Measurements from ENCODE around the gene C4orf51.

Gene C4orf51

DNA sequence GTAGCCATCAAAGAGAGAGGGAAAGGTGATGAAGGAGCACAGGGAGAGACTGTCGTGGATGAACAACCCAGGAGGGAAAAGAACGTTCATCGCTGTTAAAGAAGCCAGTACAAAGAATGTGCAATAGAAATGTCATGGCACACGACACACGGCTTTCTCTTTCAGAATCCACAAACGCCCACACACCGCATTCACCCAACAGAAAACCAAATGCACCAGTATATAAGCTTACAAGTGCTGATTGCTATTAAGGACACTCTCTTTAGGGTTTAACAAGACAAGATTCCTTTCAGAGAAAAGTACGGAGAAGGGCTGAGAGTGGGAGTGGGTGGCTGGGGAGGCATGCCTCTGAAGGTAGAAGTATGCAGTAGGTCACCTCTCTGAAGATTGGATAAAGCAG is 80.2 kb downstream of the C4orf51 start:
- peak; percentile 43 to 45 for DNase-seq

GRCh38 chr4:145760961-145761929 is 81.3 kb downstream of the C4orf51 start:
- DNase-seq, result no peak

DNA sequence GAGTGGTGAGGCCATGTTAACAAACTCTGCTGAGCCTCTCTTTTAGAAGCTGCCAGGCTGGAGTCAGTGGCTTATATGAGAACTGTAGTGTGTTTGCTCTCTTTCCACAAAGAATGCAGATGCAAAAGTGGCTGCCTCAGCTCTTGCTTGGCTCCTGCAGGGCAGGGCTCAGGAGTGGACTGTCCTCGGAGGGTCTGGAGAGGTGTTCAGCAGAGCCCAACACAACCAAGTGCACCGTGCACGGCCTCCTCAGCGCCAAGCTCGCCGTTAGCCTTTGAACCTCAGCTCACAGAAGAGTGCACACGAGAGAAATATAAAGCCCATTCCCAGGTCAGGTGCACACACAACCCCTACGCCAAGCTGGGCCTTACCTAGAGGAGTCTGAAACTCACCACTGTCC is 82.8 kb downstream of the C4orf51 start:
- DNase-seq, result no peak

DNA sequence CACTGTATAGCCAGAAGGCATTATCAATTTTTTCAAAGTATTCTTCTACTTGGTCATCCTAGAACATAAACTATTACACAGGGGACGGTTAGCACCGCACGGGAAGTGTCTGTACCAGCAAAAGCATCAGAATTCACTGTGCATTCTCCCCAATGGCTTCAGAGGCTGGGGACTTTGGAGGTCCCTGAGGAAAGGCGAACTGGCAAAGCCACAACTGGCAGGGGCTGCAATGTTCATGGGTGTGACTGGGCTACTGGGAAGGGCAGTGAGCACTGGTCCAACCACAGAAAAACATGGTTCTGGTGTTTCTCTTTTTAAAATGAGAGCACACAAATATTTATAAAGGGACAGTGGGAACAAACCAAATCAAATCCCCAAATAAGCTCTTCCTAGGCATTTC is 83.5 kb downstream of the C4orf51 start:
- DNase-seq, result no peak

DNA sequence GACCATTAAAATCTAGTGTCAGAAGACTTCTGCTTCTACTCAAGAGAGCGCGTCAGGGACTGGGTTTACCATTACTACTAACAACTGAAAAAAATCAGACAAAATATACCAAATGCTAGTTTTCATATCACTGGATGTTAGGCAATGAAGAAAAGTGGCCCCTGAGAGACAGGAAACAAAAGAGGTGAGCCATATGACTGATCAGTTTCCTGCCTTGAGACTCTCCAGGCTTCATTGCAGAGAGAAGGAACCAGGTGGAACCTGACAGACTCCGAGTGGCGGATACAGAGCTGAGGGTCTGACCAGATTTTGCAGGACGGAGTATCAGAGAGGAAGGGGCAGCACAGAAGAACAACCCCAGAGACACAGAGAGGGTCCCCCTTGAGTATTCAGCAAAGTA is 86.3 kb downstream of the C4orf51 start:
- DNase-seq, result no peak

DNA sequence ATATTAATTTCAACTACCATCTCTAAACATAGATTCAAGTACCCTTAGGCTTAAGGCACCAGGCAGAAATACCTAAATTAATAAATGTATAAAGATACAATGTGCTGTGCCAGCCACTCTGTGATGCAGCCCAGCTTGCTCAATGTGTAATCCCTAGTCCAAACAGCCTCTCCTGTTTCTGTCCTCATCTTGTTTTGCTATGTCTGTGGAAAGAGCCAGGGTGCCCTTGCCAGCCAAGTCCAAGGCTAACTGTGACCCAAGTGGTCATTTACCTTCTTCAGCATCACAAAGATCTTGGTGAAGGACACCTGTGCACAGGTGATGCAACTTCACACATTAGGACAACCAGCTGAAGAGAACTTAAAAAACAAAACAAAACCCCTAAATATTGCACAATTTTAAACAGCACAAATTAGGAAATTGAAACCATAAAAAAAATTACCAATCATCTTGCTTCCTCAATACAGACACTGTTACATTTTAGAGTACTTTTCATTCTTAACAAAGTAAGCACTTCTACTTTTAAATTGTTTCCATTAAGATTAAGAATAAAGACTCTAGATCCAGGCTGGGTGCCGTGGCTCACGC is 89.6 kb downstream of the C4orf51 start:
- no peak for DNase-seq

DNA sequence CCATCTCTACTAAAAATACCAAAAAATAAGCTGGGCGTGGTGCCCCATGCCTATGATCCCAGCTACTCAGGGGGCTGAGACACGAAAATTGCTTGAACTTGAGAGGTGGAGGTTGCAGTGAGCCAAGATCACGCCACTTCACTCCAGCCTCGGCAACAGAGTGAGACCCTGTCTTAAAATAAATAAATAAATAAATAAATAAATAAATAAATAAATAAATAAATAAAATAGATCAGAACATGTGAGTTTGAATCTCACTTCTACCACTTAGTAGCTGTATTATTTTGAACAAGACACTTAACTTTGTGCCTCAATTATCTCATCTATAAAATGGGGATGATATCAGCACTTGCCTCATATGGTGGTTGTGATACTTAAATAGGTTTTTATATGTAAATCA is 90.2 kb downstream of the C4orf51 start:
- DNase-seq, result no peak

GRCh38 chr4:145772347-145772746 is 92.4 kb downstream of the C4orf51 start:
- no peak for DNase-seq

DNA sequence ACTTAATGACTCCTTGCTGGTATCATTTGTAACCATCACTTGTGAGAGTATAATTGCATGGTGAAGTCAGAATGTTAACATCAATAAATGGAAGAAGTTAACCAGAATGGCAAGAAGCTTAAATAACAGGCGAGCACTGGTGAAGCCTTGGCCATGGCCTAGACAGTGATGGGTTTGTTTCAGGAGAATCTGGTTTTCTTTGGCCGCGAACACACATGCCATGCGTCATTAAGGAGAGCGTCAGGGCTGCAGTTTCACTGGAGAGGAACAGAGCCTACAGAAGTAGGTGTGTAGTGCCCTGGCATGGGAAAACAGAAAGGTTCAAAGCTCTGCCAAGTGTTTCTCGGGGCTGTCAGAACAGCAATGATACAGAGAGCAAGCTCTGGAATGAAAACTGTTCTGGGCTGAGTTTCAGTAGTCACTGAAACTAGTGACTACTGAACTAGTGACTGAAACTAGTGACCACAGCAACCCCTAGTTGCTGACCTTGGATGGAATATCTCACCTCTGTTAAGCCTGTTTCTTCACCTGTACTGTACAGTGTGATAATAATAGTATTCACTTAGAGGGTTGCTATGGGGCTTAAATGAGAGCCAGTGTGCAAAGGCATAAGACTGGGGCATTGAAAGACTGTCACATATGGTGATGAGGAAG is 93.8 kb downstream of the C4orf51 start:
- no peak for DNase-seq

DNA sequence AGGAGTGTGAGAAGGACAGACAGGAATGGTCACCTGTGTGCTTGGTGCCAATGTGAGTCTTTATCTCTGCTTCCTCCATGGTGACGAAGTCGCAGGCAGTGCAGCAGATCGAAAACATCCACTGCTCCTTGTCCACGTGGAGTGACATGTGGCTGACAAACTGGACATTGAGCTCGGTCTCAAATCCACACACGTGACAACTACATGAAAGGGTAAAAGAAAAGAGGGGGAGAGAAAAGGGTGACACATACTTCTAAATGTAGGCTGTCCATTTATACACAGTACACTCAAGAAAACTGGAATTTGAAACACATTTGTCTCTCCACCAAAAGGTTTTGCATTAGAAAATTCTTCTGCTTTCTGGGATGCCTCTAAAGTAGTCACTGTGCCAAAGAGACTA is 94.5 kb downstream of the C4orf51 start:
- DNase-seq, result no peak

DNA sequence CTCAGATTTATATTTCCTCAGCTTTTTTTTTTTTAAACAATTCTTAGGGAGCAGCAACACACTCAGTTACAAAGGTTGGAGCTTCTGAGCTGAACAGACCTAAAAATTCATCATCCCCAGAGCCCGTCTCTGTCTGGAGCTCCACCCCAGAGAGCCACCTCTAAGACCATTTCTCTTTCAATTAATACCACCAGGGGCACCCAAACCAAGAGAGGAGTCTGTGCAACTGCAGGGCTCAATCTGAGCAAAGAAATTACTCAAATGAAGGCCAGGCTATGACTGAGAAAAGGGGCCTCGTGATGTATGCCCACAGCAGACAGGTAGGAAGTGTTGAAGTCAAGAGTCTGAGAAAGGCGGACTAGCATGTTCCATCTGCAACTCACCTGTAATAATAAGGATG is 95.5 kb downstream of the C4orf51 start:
- DNase-seq, result no peak

DNA sequence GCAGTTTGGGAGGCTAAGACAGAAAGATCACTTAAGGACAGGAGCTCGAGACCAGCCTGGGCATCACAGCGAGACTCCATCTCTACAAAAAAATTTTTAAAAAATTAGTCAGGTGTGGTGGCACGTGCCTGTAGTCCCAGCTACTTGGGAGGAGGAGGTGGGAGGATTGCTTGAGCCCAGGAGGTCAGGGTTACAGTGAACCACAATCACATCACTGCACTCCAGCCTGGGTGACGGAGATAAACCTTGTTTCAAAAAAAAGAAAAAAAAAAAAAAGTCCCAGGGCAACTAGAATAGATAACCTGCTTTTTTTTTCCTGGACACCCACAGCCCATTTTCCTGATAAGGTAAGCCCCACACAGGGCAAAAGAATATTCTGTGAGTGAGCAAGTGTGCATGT is 96.3 kb downstream of the C4orf51 start:
- DNase-seq, result no peak

GRCh38 chr4:145779319-145779801 is 99.4 kb downstream of the C4orf51 start:
- no peak for DNase-seq

DNA sequence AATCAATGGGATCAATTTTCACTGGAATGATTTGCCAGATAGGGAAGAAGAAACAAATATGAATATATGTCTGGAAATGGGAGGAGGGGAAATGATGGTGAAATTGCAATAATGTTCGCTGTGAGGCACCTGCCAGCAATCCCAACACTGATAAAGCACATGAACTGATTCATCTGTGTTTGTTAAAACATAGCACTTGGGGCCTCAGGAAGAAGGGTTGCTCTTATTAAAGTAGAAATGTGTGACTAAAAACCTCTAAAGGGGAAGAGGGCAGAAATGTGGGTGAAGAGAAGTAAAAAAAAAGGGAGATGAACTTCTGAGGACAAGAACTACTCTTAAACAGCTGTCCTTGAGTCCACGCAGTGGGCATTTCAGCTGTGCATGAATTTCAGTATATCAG is 101.4 kb downstream of the C4orf51 start:
- no peak for DNase-seq

Data from activated T-cell treated with anti-CD3 and anti-CD28 coated beads, Interleukin-2, amount 50 U/mL, for 48 hours (primary cell).